SJSA1 (cell line): ENCODE data around the gene HOXB7. TPM values are rescaled to one million over a fixed set of nuclear protein-coding genes. Genes with fewer than 3 reads are reported as not detected.

Experiments used
- DNase-seq, 2 experiments: peaks; one replicate each; pipeline ENCODE4 v3.0.0-alpha.2; 2015 to 2020; ENCODE audit warnings: low spot score in 2 of 2, low read depth in 1 of 2
- H3K27ac ChIP-seq: fragments of 250-450 bp; sonication (Bioruptor Pico); 2 replicates; pipeline ENCODE4 v1.5.1; 2020; ENCODE audit warnings: mild to moderate bottlenecking, moderate library complexity
- H3K27me3 ChIP-seq: fragments of 250-450 bp; sonication (Bioruptor Pico); replicated peaks from 2 replicates; pipeline ENCODE4 v1.5.1; 2020; ENCODE audit warnings: mild to moderate bottlenecking, moderate library complexity
- H3K36me3 ChIP-seq: fragments of 250-450 bp; sonication (Bioruptor Pico); 2 replicates; pipeline ENCODE4 v1.5.1; 2020; ENCODE audit warnings: mild to moderate bottlenecking
- H3K4me1 ChIP-seq: fragments of 250-450 bp; sonication (Bioruptor Pico); replicated peaks from 2 replicates; pipeline ENCODE4 v1.6.1; 2021; ENCODE audit warnings: mild to moderate bottlenecking
- H3K4me3 ChIP-seq: fragments of 250-450 bp; sonication (Bioruptor Pico); 2 replicates; pipeline ENCODE4 v1.5.1; 2020; ENCODE audit warnings: mild to moderate bottlenecking
- H3K9me3 ChIP-seq: fragments of 250-450 bp; sonication (Bioruptor Pico); replicated peaks from 2 replicates; pipeline ENCODE4 v1.5.1; 2020; ENCODE audit warnings: mild to moderate bottlenecking
- total RNA-seq: library from RNA; depleted of rRNA; stranded (reverse); fragments of >200 nt; shearing (Covaris generic); gene quantifications from 2 replicates; pipeline ENCODE4 v1.2.3, GENCODE V29; 2014

HOXB7 gene
- total RNA-seq, 1 experiment from 2014 or later: 23.0 TPM

- Histone ChIP-seq H3K4me1 (peaks cover 20% of the 10 kb centered on the region), H3K27me3 (peaks cover 98% of the 10 kb centered on the region), H3K9me3 (no peaks in the 10 kb centered on the region), H3K4me3 (no peak overlapping the region), H3K27ac (no peak overlapping the region), H3K36me3 (no peaks in the 10 kb centered on the region)
- no peak for DNase-seq
Observed at GRCh38 chr17:48622857-48623256, 12.0 kb upstream of the HOXB7 start.

- Histone ChIP-seq H3K27me3 (peaks cover 98% of the 10 kb centered on the region), H3K4me1 (peaks cover 19% of the 10 kb centered on the region), H3K36me3 (no peaks in the 10 kb centered on the region), H3K4me3 (no peak overlapping the region), H3K9me3 (no peaks in the 10 kb centered on the region), H3K27ac (no peak overlapping the region)
- DNase-seq: no peak
Observed at GRCh38 chr17:48621410-48622392, 10.9 kb upstream of the HOXB7 start.

GRCh38 chr17:48620461-48621139 lies 9.8 kb upstream of the HOXB7 start:
- Histone ChIP-seq H3K36me3 (no peaks in the 10 kb centered on the region), H3K4me3 (no peak overlapping the region), H3K27me3 (peaks cover 100% of the 10 kb centered on the region), H3K27ac (no peak overlapping the region), H3K9me3 (no peaks in the 10 kb centered on the region), H3K4me1 (peaks cover 9% of the 10 kb centered on the region)
- no peak for DNase-seq

- Histone ChIP-seq H3K27ac (no peak overlapping the region), H3K4me3 (no peak overlapping the region), H3K4me1 (peaks cover 3% of the 10 kb centered on the region), H3K27me3 (peaks cover 100% of the 10 kb centered on the region), H3K9me3 (no peaks in the 10 kb centered on the region), H3K36me3 (no peaks in the 10 kb centered on the region)
- DNase-seq: no peak
Observed at GRCh38 chr17:48619826-48620449, 9.1 kb upstream of the HOXB7 start.

- DNase-seq: peak; percentile 87 to 89
Observed at GRCh38 chr17:48618256-48618896, 7.6 kb upstream of the HOXB7 start.

GRCh38 chr17:48617471-48618255 lies 6.8 kb upstream of the HOXB7 start:
- Histone ChIP-seq H3K4me3 (no peak overlapping the region), H3K27me3 (peaks cover 88% of the 10 kb centered on the region)
- no peak for DNase-seq

More at GRCh38 chr17:48618256-48618896, 7.6 kb upstream of the HOXB7 start:
- Histone ChIP-seq H3K27ac (no peak overlapping the region), H3K27me3 (peaks cover 96% of the 10 kb centered on the region), H3K9me3 (no peaks in the 10 kb centered on the region), H3K4me3 (no peak overlapping the region), H3K4me1 (no peaks in the 10 kb centered on the region; the same call in 1 of the 2 replicates), H3K36me3 (no peaks in the 10 kb centered on the region)

GRCh38 chr17:48616717-48617470 lies 6.1 kb upstream of the HOXB7 start:
- no peak overlapping the region for H3K4me3 ChIP-seq
- H3K27ac ChIP-seq: no peak overlapping the region
- H3K4me1 ChIP-seq: peaks cover 7% of the 10 kb centered on the region
- H3K9me3 ChIP-seq: no peaks in the 10 kb centered on the region
- H3K36me3 ChIP-seq: no peaks in the 10 kb centered on the region
- H3K27me3 ChIP-seq: peaks cover 81% of the 10 kb centered on the region
- no peak for DNase-seq

More at GRCh38 chr17:48617471-48618255, 6.8 kb upstream of the HOXB7 start:
- Histone ChIP-seq H3K4me1 (peaks cover 4% of the 10 kb centered on the region), H3K9me3 (no peaks in the 10 kb centered on the region), H3K27ac (no peak overlapping the region), H3K36me3 (no peaks in the 10 kb centered on the region)

GRCh38 chr17:48615963-48616716 lies 5.3 kb upstream of the HOXB7 start:
- DNase-seq: no peak
- Histone ChIP-seq H3K9me3 (no peaks in the 10 kb centered on the region), H3K4me1 (peaks cover 11% of the 10 kb centered on the region), H3K27me3 (peaks cover 73% of the 10 kb centered on the region), H3K36me3 (no peaks in the 10 kb centered on the region), H3K4me3 (no peak overlapping the region), H3K27ac (no peak overlapping the region)

GRCh38 chr17:48615047-48615962 lies 4.5 kb upstream of the HOXB7 start, which contains the start of gene HOXB8:
Gene HOXB8, minus strand, starts transcription at chr17:48615292. Its CDS starts 588 bp downstream, at chr17:48614704.
- no peak within 1 kb of the TSS for H3K27ac ChIP-seq

GRCh38 chr17:48613862-48614694 lies 3.3 kb upstream of the HOXB7 start:
- no peak for DNase-seq
- H3K4me1 ChIP-seq: peaks cover 22% of the 10 kb centered on the region
- no peaks in the 10 kb centered on the region for H3K9me3 ChIP-seq
- H3K4me3 ChIP-seq: no peak overlapping the region
- no peak overlapping the region for H3K27ac ChIP-seq
- H3K27me3 ChIP-seq: peaks cover 53% of the 10 kb centered on the region
- H3K36me3 ChIP-seq: no peaks in the 10 kb centered on the region; the same call in 1 of the 2 replicates

More at GRCh38 chr17:48615047-48615962, 4.5 kb upstream of the HOXB7 start, which contains the start of gene HOXB8:
- DNase-seq: no peak
- H3K4me3 ChIP-seq: no peak within 1 kb of the TSS
- peaks cover 14% of the 10 kb centered on the region for H3K4me1 ChIP-seq
- H3K27me3 ChIP-seq: peaks cover 65% of the 10 kb centered on the region
- H3K36me3 ChIP-seq: no peaks in the 10 kb centered on the region
- no peaks in the 10 kb centered on the region for H3K9me3 ChIP-seq
